HAP-1 (cell line): ENCODE data around the gene DENND1B.
"Not testable (repeated sequence)": the region's sequence is repeated elsewhere in the genome, so short reads cannot be mapped to it uniquely, and the experiment has no call there.

Source experiments
- DNase-seq, 2 experiments: peaks; one replicate each; pipeline ENCODE4 v3.0.0-alpha.2; 2016 to 2020; ENCODE audit warnings: low spot score in 2 of 2
- H3K27me3 ChIP-seq: fragments of 250-450 bp; sonication (Bioruptor Pico); 2 replicates; pipeline ENCODE4 v1.5.1; 2020; ENCODE audit warnings: low read depth, mild to moderate bottlenecking, moderate library complexity
- H3K36me3 ChIP-seq: fragments of 250-450 bp; sonication (Bioruptor Pico); replicated peaks from 2 replicates; pipeline ENCODE4 v1.5.1; 2020; ENCODE audit warnings: mild to moderate bottlenecking
- H3K4me1 ChIP-seq: fragments of 250-450 bp; sonication (Bioruptor Pico); 2 replicates; pipeline ENCODE4 v1.5.1; 2020; ENCODE audit warnings: mild to moderate bottlenecking
- H3K4me3 ChIP-seq: fragments of 250-450 bp; sonication (Bioruptor Pico); 2 replicates; pipeline ENCODE4 v1.5.1; 2020; ENCODE audit warnings: mild to moderate bottlenecking, moderate library complexity
- H3K9me3 ChIP-seq: fragments of 250-450 bp; sonication (Bioruptor Pico); 2 replicates; pipeline ENCODE4 v1.5.1; 2020; ENCODE audit warnings: mild to moderate bottlenecking, moderate library complexity
- in situ Hi-C: fragments of 300-500 bp; cut with MboI; formaldehyde crosslinking; loops from 3 replicates; pipeline ENCODE4 v1.14.3; 2020; ENCODE audit warnings: low sequenced_read_pairs, inconsistent platforms, mixed read lengths

DENND1B gene

DNA sequence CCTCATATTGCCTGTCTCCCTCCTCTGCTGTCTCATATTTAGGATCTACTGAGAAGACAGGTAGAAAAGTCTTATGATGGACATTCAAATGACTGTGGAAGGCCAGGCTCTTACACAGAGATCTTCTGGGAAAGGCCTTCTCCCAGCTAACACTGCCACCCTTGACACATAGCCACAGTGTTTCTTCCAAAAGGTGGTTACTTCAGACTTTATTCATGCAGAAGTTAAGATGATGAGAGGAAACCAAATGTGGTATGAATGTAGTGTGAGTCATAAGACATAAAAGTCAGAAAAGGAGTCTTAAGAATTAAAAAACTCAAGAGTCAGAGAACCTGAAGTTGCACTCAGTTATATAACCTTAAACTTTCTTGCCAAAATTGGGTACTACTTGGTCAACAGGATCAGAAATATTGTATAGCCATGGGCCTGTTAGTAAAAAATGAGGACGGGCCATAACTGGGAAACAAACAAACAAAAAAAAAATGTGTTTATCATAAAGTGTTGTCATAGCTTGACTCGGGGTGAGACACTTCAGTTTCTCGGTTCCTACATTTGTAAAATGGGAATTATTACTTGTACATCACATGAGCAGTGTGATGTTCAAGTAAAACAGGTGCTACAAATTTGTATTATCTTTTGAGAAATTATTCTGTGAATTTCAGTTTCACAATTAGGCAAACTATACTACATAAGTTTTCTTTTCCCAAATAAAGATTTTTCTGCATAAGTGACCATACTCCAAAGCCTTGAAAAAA is 1.2 kb upstream of the DENND1B start:
- Histone ChIP-seq H3K27me3 (no peaks in the 10 kb centered on the region), H3K4me1 (peaks cover 17% of the 10 kb centered on the region), H3K36me3 (no peaks in the 10 kb centered on the region), H3K4me3 (no peak overlapping the region), H3K9me3 (no peaks in the 10 kb centered on the region)
- in situ Hi-C loops, result no loop called here
- DNase-seq, result no peak

GRCh38 chr1:197774466-197775281 is 606 bp downstream of the DENND1B start:
- H3K36me3 ChIP-seq, result no peaks in the 10 kb centered on the region
- DNase-seq, result peak in 1 of 2 experiments; percentile 44
- no peaks in the 10 kb centered on the region for H3K27me3 ChIP-seq
- H3K4me3 ChIP-seq, result peak overlapping the region; percentile 45
- H3K9me3 ChIP-seq, result no peaks in the 10 kb centered on the region
- peaks cover 17% of the 10 kb centered on the region for H3K4me1 ChIP-seq
- in situ Hi-C loops, result no loop called here

- peak overlapping the region; percentile 45 for H3K4me3 ChIP-seq
- in situ Hi-C loops, result no loop called here
- H3K4me1 ChIP-seq, result peaks cover 17% of the 10 kb centered on the region
These were observed 1.4 kb downstream of the DENND1B start for GRCh38 chr1:197773856-197774255.

GRCh38 chr1:197771904-197772556 is 3.2 kb downstream of the DENND1B start:
- no peaks in the 10 kb centered on the region for H3K36me3 ChIP-seq
- H3K4me1 ChIP-seq, result peaks cover 17% of the 10 kb centered on the region
- H3K9me3 ChIP-seq, result no peaks in the 10 kb centered on the region
- in situ Hi-C loops, result no loop called here
- H3K27me3 ChIP-seq, result no peaks in the 10 kb centered on the region
- no peak overlapping the region for H3K4me3 ChIP-seq
- DNase-seq, result no peak

More at GRCh38 chr1:197773856-197774255, 1.4 kb downstream of the DENND1B start:
- Histone ChIP-seq H3K9me3 (no peaks in the 10 kb centered on the region), H3K36me3 (no peaks in the 10 kb centered on the region), H3K27me3 (no peaks in the 10 kb centered on the region)
- no peak for DNase-seq

GRCh38 chr1:197771386-197771785 is 3.9 kb downstream of the DENND1B start:
- no peak for DNase-seq
- in situ Hi-C loops, result no loop called here

GRCh38 chr1:197770243-197770642 is 5.0 kb downstream of the DENND1B start:
- Histone ChIP-seq H3K4me3 (no peak overlapping the region), H3K4me1 (peaks cover 13% of the 10 kb centered on the region), H3K36me3 (no peaks in the 10 kb centered on the region), H3K27me3 (no peaks in the 10 kb centered on the region), H3K9me3 (no peaks in the 10 kb centered on the region)
- no peak for DNase-seq
- in situ Hi-C loops, result no loop called here

More at GRCh38 chr1:197771386-197771785, 3.9 kb downstream of the DENND1B start:
- no peaks in the 10 kb centered on the region for H3K36me3 ChIP-seq
- peaks cover 17% of the 10 kb centered on the region for H3K4me1 ChIP-seq
- H3K27me3 ChIP-seq, result no peaks in the 10 kb centered on the region
- H3K4me3 ChIP-seq, result no peak overlapping the region
- H3K9me3 ChIP-seq, result no peaks in the 10 kb centered on the region

GRCh38 chr1:197769287-197769686 is 6.0 kb downstream of the DENND1B start:
- in situ Hi-C loops, result no loop called here
- H3K4me3 ChIP-seq, result no peak overlapping the region
- no peaks in the 10 kb centered on the region for H3K36me3 ChIP-seq
- H3K27me3 ChIP-seq, result no peaks in the 10 kb centered on the region
- peaks cover 13% of the 10 kb centered on the region for H3K4me1 ChIP-seq
- no peaks in the 10 kb centered on the region for H3K9me3 ChIP-seq
- DNase-seq, result no peak

DNA sequence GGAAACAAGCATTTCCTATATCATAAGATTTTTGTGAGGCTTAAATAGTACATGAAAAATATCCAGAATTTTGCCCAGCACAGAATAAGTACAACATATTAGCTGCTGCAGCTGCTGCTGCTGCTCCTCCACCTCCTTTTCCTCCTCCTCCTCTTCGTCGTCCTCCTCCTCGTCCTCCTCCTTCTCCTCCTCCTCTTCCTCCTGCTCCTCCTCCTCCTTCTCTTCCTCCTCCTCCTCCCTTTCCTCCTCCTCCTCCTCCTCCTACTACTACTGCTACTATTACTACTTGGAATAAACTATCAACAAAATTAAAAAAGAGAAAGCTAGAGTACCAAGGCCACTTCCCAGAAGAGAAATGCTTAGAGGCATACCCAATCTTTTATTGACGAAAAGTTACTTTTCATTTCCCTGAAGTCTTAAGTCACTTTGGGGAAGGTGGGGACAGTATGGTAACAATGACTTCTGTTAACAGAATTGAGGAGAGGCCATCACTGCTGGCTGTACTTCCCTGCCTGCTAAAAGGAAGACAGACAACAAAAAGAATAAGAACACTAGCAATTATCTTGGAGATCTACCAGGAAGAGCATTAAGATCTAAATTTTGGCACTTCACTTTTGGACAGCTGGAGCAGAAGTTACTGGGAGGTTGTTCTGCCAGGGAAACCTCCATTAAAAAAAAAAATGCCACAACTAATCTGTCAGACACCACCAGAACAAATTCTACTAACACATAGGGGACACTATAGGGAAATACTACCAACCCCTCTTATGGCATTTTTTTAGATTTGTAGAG is 7.1 kb downstream of the DENND1B start:
- no peak for DNase-seq
- H3K36me3 ChIP-seq, result no peaks in the 10 kb centered on the region
- H3K9me3 ChIP-seq, result no peaks in the 10 kb centered on the region
- H3K4me1 ChIP-seq, result peaks cover 6% of the 10 kb centered on the region
- in situ Hi-C loops, result no loop called here
- no peak overlapping the region for H3K4me3 ChIP-seq
- no peaks in the 10 kb centered on the region for H3K27me3 ChIP-seq

- Histone ChIP-seq H3K27me3 (no peaks in the 10 kb centered on the region), H3K4me3 (no peak overlapping the region), H3K9me3 (no peaks in the 10 kb centered on the region), H3K36me3 (no peaks in the 10 kb centered on the region), H3K4me1 (no peaks in the 10 kb centered on the region)
- no peak for DNase-seq
- in situ Hi-C loops, result no loop called here
These were observed 11.5 kb downstream of the DENND1B start for GRCh38 chr1:197763769-197764168.

DNA sequence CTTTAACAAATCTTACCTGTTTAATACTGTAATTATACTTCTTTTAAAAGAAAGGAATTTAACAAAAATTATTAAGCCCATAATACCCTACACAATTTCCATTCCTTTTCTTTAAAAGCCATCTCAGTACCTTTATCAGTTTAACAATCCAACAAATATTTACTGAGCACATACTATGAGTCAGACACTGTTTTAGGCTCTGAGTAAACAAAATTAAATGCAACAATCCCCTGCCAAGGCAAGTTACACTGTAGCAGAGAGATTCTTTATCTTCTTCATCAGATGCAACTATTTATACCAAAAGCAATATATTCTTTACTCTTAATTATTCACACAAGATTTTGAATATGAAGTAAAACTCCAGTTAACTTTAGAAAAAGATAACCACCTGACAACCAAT is 12.0 kb downstream of the DENND1B start:
- H3K9me3 ChIP-seq, result no peaks in the 10 kb centered on the region
- H3K4me1 ChIP-seq, result no peaks in the 10 kb centered on the region
- no peaks in the 10 kb centered on the region for H3K36me3 ChIP-seq
- no peaks in the 10 kb centered on the region for H3K27me3 ChIP-seq
- no peak for DNase-seq
- in situ Hi-C loops, result no loop called here
- no peak overlapping the region for H3K4me3 ChIP-seq

GRCh38 chr1:197761654-197762053 is 13.6 kb downstream of the DENND1B start:
- in situ Hi-C loops, result no loop called here
- Histone ChIP-seq H3K9me3 (no peaks in the 10 kb centered on the region), H3K4me1 (no peaks in the 10 kb centered on the region), H3K27me3 (no peaks in the 10 kb centered on the region), H3K36me3 (no peaks in the 10 kb centered on the region), H3K4me3 (no peak overlapping the region)
- no peak for DNase-seq

DNA sequence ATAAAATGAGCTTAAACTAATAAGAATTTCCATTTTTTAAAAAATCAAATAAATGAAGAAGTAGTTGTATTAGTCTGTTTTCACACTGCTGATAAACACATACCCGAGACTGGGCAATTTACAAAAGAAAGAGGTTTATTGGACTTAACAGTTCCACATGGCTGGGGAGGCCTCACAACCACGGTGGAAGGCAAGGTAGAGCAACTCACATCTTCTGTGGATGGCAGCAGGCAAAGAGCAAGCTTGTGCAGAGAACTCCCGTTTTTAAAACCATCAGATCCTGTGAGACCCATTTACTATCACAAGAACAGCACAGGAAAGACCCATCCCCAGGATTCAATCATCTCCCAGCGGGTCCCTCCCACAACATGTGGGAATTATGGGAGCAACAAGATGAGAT is 19.7 kb downstream of the DENND1B start:
- H3K9me3 ChIP-seq, H3K36me3 ChIP-seq, in situ Hi-C loops, H3K27me3 ChIP-seq, H3K4me3 ChIP-seq, DNase-seq, H3K4me1 ChIP-seq: not testable (repeated sequence)

GRCh38 chr1:197752652-197753164 is 22.6 kb downstream of the DENND1B start:
- DNase-seq, H3K9me3 ChIP-seq, H3K27me3 ChIP-seq, H3K4me1 ChIP-seq, H3K4me3 ChIP-seq, in situ Hi-C loops, H3K36me3 ChIP-seq: not testable (repeated sequence)
